ENCODE results near the gene NSD1. TPM values are rescaled to one million over a fixed set of nuclear protein-coding genes. Genes with fewer than 3 reads are reported as not detected.

Gene NSD1
- total RNA-seq, 1 experiment from 2014 or later, result 58.8 TPM

- intact Hi-C loops (cut with micrococcal nuclease), result no loop called here
- no peaks in the 10 kb centered on the region for H3K9me3 ChIP-seq (ENCODE audit: control insufficient read depth in 1 of 2, insufficient read depth in 1 of 2, low read depth in 1 of 2, low read length in 2 of 2)
- H3K36me3 ChIP-seq (ENCODE audit: control insufficient read depth in 1 of 2, insufficient read depth in 2 of 2, low read length in 2 of 2), result no peaks in the 10 kb centered on the region
- ChIA-PET RAD21 (ENCODE audit: low non-redundant PET in 1 of 2, low total read pairs in 2 of 2, uncharacterized antibody in 2 of 2, unreplicated experiment in 2 of 2) (no interaction called here), CTCF (interaction anchor here (0.7 kb wide), 1 partner anchor 81 kb away, joined by 3 read pairs; no protein-coding TSS in a partner anchor), POLR2A (no interaction called here)
- no peaks in the 10 kb centered on the region for H3K9me2 ChIP-seq (ENCODE audit: insufficient read depth)
- H3K9ac ChIP-seq (ENCODE audit: low read length), result no peak overlapping the region
- no TSS peak for BruUV-seq (replicated peaks)
- H3K4me3 ChIP-seq (replicated peaks in 1 of 2; ENCODE audit: low read depth in 1 of 2, low read length in 2 of 2), result no peak overlapping the region
- peaks cover 9 to 20% of the 10 kb centered on the region in 2 experiments for H3K4me1 ChIP-seq (ENCODE audit: control insufficient read depth in 1 of 2, insufficient read depth in 2 of 2, low read length in 2 of 2)
- peaks cover 84% of the 10 kb centered on the region for H3K79me2 ChIP-seq (ENCODE audit: insufficient read depth, low read length)
- DNase-seq (ENCODE audit: low read depth, low spot score) (no peak), ATAC-seq (0 out of 2 replicates have a peak, but pooled peaks have one; percentile 50)
- no peak overlapping the region for H3K4me2 ChIP-seq (ENCODE audit: low read length)
- TF ChIP-seq SRF (IDR thresholded peaks at IDR 0.05; ENCODE audit: low read depth) (no peak), ZFX (IDR thresholded peaks at IDR 0.05) (no peak), ZNF274 (IDR thresholded peaks at IDR 0.05; ENCODE audit: low read depth, low read length) (no peak), RAD21 (IDR thresholded peaks at IDR 0.05; ENCODE audit: low read depth) (no peak), CEBPB (IDR thresholded peaks at IDR 0.05; ENCODE audit: low read depth) (no peak), ZBTB33 (IDR thresholded peaks at IDR 0.05; ENCODE audit: extremely low read depth, insufficient replicate concordance, low read length) (no peak)
- TF ChIP-seq, protein P1, sequence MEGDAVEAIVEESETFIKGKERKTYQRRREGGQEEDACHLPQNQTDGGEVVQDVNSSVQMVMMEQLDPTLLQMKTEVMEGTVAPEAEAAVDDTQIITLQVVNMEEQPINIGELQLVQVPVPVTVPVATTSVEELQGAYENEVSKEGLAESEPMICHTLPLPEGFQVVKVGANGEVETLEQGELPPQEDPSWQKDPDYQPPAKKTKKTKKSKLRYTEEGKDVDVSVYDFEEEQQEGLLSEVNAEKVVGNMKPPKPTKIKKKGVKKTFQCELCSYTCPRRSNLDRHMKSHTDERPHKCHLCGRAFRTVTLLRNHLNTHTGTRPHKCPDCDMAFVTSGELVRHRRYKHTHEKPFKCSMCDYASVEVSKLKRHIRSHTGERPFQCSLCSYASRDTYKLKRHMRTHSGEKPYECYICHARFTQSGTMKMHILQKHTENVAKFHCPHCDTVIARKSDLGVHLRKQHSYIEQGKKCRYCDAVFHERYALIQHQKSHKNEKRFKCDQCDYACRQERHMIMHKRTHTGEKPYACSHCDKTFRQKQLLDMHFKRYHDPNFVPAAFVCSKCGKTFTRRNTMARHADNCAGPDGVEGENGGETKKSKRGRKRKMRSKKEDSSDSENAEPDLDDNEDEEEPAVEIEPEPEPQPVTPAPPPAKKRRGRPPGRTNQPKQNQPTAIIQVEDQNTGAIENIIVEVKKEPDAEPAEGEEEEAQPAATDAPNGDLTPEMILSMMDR (IDR thresholded peaks at IDR 0.05 in 2 of 3, conservative IDR thresholded peaks at IDR 0.05 in 1 of 3; ENCODE audit: borderline replicate concordance in 1 of 3, insufficient read depth in 1 of 3, low read depth in 2 of 3, low read length in 2 of 3), result 0 out of 6 replicates have a peak, but pooled peaks of 2 of the 3 experiments have one; percentile 3 to 16
- H3K27ac ChIP-seq (ENCODE audit: low read depth, low read length), result no peak overlapping the region
- H3K27me3 ChIP-seq (ENCODE audit: insufficient read depth, low read length), result no peaks in the 10 kb centered on the region
- peaks cover 12% of the 10 kb centered on the region; the same call in 1 of the 2 replicates for H4K20me1 ChIP-seq (ENCODE audit: insufficient read depth)
- no peak overlapping the region for H2AFZ ChIP-seq (ENCODE audit: low read depth, low read length, poor library complexity, severe bottlenecking)
Observed at GRCh38 chr5:177228751-177229150, 95.2 kb downstream of the NSD1 start.

Data from HCT116 (cell line).